GM20000 (cell line): ENCODE measurements around the gene CEP112.
"Not testable (repeated sequence)": the region's sequence is repeated elsewhere in the genome, so short reads cannot be mapped to it uniquely, and the experiment has no call there.

Source experiments
- DNase-seq: peaks from one replicate; pipeline ENCODE4 v3.0.0; 2012; ENCODE audit warnings: low spot score
- TF ChIP-seq, protein P1 (sequence below): IDR thresholded peaks from 2 replicates; pipeline ENCODE4 v1.5.1; 2012; ENCODE audit warnings: mild to moderate bottlenecking, control low read depth; ENCODE audit errors: extremely low read depth, missing control alignments

CEP112 gene

GRCh38 chr17:65848751-65849150 lies 343.2 kb downstream of the CEP112 start:
- TF ChIP-seq, protein P1, sequence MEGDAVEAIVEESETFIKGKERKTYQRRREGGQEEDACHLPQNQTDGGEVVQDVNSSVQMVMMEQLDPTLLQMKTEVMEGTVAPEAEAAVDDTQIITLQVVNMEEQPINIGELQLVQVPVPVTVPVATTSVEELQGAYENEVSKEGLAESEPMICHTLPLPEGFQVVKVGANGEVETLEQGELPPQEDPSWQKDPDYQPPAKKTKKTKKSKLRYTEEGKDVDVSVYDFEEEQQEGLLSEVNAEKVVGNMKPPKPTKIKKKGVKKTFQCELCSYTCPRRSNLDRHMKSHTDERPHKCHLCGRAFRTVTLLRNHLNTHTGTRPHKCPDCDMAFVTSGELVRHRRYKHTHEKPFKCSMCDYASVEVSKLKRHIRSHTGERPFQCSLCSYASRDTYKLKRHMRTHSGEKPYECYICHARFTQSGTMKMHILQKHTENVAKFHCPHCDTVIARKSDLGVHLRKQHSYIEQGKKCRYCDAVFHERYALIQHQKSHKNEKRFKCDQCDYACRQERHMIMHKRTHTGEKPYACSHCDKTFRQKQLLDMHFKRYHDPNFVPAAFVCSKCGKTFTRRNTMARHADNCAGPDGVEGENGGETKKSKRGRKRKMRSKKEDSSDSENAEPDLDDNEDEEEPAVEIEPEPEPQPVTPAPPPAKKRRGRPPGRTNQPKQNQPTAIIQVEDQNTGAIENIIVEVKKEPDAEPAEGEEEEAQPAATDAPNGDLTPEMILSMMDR, result no peak

DNA sequence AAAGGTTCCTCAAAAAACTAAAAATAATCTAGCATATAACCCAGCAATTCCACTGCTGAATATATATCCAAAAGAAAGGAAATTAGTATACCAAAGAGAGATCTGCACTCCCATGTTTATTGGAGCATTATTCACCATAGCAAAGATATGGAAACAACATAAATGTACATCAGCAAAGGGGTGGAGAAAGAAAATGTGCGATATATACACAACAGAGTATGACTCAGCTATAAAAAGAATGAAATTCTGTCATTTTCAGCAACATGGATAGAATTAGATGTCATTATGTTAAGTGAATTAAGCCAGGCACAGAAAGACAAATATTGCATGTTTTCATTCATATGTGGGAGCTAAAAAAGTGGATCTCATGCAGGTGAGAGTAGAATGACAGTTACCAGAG lies 350.8 kb downstream of the CEP112 start:
- TF ChIP-seq, protein P1, result no peak

More at GRCh38 chr17:65848751-65849150, 343.2 kb downstream of the CEP112 start:
- no peak for DNase-seq

DNA sequence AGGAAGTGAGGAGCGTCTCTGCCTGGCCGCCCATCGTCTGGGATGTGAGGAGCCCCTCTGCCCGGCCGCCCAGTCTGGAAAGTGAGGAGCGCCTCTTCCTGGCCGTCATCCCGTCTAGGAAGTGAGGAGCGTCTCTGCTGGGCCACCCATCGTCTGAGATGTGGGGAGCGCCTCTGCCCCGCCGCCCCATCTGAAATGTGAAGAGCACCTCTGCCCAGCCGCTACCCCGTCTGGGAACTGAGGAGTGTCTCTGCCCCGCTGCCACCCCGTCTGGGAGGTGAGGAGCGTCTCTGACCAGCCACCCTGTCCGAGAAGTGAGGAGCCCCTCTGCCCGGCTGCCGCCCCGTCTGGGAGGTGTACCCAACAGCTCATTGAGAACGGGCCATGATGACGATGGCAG lies 354.7 kb downstream of the CEP112 start:
- DNase-seq, result not testable (repeated sequence)

More for the DNA sequence above, 350.8 kb downstream of the CEP112 start:
- no peak for DNase-seq

DNA sequence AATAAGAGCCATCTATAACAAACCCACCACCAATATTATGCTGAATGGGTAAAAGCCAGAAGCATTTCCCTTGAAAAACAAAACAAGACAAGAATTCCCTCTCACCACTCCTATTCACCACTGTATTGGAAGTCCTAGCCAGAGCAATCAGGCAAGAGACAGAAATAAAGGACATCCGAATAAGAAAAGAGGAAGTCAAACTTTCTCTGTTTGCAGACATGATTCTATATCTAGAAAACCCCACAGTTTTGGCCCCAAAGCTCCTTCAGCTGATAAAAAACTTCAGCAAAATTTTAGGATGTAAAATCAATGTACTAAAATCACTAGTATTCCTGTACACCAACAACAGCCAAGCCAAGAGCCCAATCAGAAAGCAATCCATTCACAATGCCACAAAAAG lies 358.7 kb downstream of the CEP112 start:
- DNase-seq, result no peak
- TF ChIP-seq, protein P1, result no peak

- no peak for DNase-seq
- TF ChIP-seq, protein P1, result no peak
Measured at GRCh38 chr17:65830356-65830755, 361.6 kb downstream of the CEP112 start.

GRCh38 chr17:65826577-65826976 lies 365.4 kb downstream of the CEP112 start:
- DNase-seq, result not testable (repeated sequence)

- TF ChIP-seq, protein P1, result no peak
- DNase-seq, result no peak
Measured at GRCh38 chr17:65824901-65825300, 367.0 kb downstream of the CEP112 start.

- TF ChIP-seq, protein P1, result no peak
- no peak for DNase-seq
Measured at GRCh38 chr17:65823713-65824112, 368.2 kb downstream of the CEP112 start.

DNA sequence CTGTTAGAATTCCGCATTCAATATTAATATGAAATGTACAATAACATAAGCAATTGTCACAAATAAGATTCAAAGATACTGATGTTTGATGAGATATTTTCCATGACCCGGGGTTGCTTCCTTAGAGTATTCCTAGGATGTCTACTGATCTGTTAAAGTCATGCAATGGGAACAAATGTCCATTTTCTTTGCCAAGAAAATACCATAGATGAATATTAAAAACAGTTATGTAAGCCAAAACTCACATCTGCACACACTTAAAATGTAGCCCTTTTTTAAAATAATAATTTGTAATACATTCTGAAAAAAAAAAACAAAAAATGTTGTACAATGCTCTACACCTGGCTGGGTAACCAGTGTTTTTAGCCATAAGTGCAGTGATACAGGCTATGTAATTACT lies 371.1 kb downstream of the CEP112 start:
- no peak for DNase-seq
- TF ChIP-seq, protein P1, result no peak
